Coronary artery (tissue), 2 donors: ENCODE results near the gene ASCC3.

ENCODE experiments used
- DNase-seq: peaks from one replicate; pipeline ENCODE4 v3.0.0-alpha.2; 2017; ENCODE audit warnings: low spot score
- H3K27ac ChIP-seq, 2 donors: fragments of 200-600 bp; sonication (generic); one replicate each; pipeline ENCODE4 v1.5.1; 2016 to 2019
- H3K4me3 ChIP-seq: fragments of 200-600 bp; sonication (generic); 2 replicates; pipeline ENCODE4 v1.5.1; 2016; ENCODE audit warnings: mild to moderate bottlenecking, moderate library complexity
- CTCF ChIP-seq: fragments of 200-600 bp; sonication (generic); IDR thresholded peaks from one replicate; pipeline ENCODE4 v1.5.1; 2019; ENCODE audit warnings: antibody characterized with exemption

The ASCC3 gene

GRCh38 chr6:100618351-100618671, 262.8 kb downstream of the ASCC3 start:
- no peak for DNase-seq
- no peak overlapping the region for H3K27ac ChIP-seq
- H3K4me3 ChIP-seq = no peak overlapping the region
- TF ChIP-seq CTCF = no peak

GRCh38 chr6:100617633-100618350, 263.3 kb downstream of the ASCC3 start:
- no peak for TF ChIP-seq CTCF
- Histone ChIP-seq H3K4me3 (no peak overlapping the region), H3K27ac (no peak overlapping the region)
- no peak for DNase-seq

DNA sequence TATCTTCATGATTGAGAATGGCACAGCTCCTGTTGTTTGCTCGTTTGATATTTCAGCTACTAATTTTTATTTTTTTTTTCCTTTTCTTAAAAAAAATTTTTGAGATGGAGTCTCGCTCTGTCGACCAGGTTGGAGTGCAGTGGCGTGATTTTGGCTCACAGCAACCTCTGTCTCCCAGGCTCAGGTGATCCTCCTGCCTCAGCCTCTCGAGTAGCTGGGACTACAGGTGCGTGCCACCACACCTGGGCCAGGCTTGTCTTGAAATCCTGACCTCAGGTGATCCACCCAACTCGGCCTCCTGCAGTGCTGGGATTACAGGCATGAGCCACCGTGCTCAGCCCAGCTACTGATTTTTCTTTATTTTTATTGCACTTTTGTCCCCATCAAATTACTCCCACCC, 266.2 kb downstream of the ASCC3 start:
- Histone ChIP-seq H3K4me3 (no peak overlapping the region), H3K27ac (no peak overlapping the region)
- no peak for TF ChIP-seq CTCF
- DNase-seq = no peak

- TF ChIP-seq CTCF = no peak
- no peak for DNase-seq
- Histone ChIP-seq H3K4me3 (no peak overlapping the region), H3K27ac (no peak overlapping the region)
These were observed 266.7 kb downstream of the ASCC3 start for GRCh38 chr6:100614386-100614785.

DNA sequence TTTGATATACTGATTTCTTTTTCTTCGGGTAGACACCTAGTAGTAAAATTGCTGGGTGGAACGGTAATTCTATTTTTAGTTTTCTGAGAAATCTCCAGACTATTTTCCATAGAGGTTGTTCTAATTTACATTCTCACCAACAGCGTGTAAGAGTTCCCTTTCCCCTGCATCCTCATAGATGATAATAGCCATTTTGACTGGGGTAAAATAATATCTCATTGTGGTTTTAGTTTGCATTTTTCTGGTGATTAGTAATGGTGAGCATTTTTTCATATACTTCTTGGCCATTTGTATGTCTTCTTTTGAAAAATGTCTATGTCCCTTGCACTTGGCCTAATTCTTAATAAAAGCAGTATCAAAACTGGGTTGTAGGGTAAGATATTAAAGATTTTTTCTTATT, 267.5 kb downstream of the ASCC3 start:
- Histone ChIP-seq H3K4me3 (no peak overlapping the region), H3K27ac (no peak overlapping the region)
- TF ChIP-seq CTCF = no peak
- DNase-seq = no peak

- H3K27ac ChIP-seq = no peak overlapping the region
- no peak for TF ChIP-seq CTCF
- no peak for DNase-seq
- no peak overlapping the region for H3K4me3 ChIP-seq
These were observed 269.0 kb downstream of the ASCC3 start for GRCh38 chr6:100612094-100612493.

GRCh38 chr6:100599088-100599770, 281.9 kb downstream of the ASCC3 start:
- Histone ChIP-seq H3K27ac (no peak overlapping the region), H3K4me3 (no peak overlapping the region)
- no peak for DNase-seq
- TF ChIP-seq CTCF = no peak
